H7 (cell line): ENCODE measurements around the gene STARD8. TPM values are rescaled to one million over a fixed set of nuclear protein-coding genes. Genes with fewer than 3 reads are reported as not detected.
A peak's percentile ranks its signal among the peaks of the same experiment; 100 is the strongest.

Experiments used
- DNase-seq: peaks from one replicate; pipeline ENCODE4 v3.0.0; 2012
- H3K27me3 ChIP-seq: 2 replicates; pipeline ENCODE4 v1.6.0; 2011; ENCODE audit warnings: mild to moderate bottlenecking, low read length; ENCODE audit not compliant: control insufficient read depth, insufficient read depth
- H3K36me3 ChIP-seq: replicated peaks from 2 replicates; pipeline ENCODE4 v1.5.1; 2011; ENCODE audit warnings: low read length; ENCODE audit not compliant: control insufficient read depth, insufficient read depth
- H3K4me3 ChIP-seq: 2 replicates; pipeline ENCODE4 v1.5.1; 2011; ENCODE audit warnings: low read depth, mild to moderate bottlenecking, control low read depth, low read length, moderate library complexity; ENCODE audit not compliant: insufficient read depth
- total RNA-seq: library from RNA; depleted of rRNA; stranded (reverse); fragments of >200 nt; shearing (Covaris generic); gene quantifications from 2 replicates; pipeline ENCODE4 v1.2.3, GENCODE V29; 2014

Gene STARD8
- total RNA-seq, 1 experiment from 2014 or later = 9.5 TPM

- no peak overlapping the region for H3K4me3 ChIP-seq
- DNase-seq = peak; percentile 59
- no peaks in the 10 kb centered on the region for H3K27me3 ChIP-seq
- H3K36me3 ChIP-seq = no peaks in the 10 kb centered on the region
Measured at GRCh38 chrX:68708503-68709290, 61.2 kb downstream of the STARD8 start.

DNA sequence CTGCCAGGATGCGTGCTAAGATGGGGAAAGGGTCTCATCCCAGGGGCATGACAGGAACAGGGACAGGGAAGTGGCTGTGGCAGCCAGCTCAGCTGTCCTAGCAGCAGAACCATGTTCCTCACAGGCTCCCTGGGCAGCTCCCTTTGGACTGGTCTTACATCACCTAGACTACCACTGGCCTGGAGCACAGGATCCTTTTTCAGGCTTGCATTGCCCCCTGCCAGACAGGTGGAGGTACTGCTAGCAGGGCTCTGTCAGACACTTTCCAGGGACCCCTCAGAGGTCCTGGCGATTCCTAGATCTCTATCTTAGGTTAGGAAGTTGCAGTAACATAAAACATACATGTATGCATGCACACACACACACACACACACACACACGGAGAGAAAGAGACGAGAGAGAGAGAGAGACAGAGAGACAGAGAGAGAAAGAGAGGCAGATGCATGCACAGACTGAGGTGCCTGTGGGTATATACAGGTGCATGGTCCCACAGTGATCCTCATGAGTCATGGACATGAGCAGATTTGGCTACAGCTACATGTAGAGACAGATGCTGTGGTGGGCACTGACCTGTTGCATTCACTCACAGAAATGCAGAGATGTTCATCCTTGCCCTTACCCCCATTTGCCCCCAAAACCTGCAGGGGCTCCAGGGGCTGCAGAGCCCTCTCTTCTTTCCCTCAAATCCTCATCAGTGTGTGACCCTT, 63.6 kb downstream of the STARD8 start:
- Histone ChIP-seq H3K36me3 (peaks cover 2% of the 10 kb centered on the region), H3K4me3 (no peak overlapping the region), H3K27me3 (no peaks in the 10 kb centered on the region)
- peak; percentile 88 for DNase-seq

GRCh38 chrX:68711845-68712244, 64.4 kb downstream of the STARD8 start:
- no peaks in the 10 kb centered on the region for H3K27me3 ChIP-seq
- no peak overlapping the region for H3K4me3 ChIP-seq
- H3K36me3 ChIP-seq = peaks cover 2% of the 10 kb centered on the region
- DNase-seq = no peak

DNA sequence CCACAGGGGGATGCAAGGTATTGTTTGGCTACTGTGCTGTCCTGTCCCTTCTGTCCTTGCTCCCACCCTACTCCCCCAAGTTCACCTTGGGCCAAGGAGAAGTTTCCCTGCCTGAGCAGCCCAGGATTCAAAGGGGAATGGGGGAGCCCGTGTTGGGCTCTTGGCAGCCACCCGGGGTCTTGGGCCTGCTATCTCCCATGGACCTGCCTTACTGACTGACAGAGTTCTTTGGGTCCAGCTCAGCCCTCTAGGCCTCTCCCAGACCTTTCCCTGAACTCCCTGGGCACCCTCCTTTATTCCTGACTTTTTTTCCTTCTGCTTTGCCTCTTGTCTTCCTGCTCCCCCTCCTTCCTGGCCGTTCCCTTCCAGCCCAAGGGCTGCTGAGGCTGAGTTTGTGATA, 67.4 kb downstream of the STARD8 start:
- Histone ChIP-seq H3K27me3 (no peaks in the 10 kb centered on the region), H3K36me3 (peaks cover 4% of the 10 kb centered on the region), H3K4me3 (no peak overlapping the region)
- no peak for DNase-seq

GRCh38 chrX:68717196-68717595, 69.7 kb downstream of the STARD8 start:
- H3K27me3 ChIP-seq = no peaks in the 10 kb centered on the region
- no peak overlapping the region for H3K4me3 ChIP-seq
- no peak for DNase-seq
- H3K36me3 ChIP-seq = peaks cover 4% of the 10 kb centered on the region

GRCh38 chrX:68717663-68718442, 70.4 kb downstream of the STARD8 start:
- Histone ChIP-seq H3K4me3 (no peak overlapping the region), H3K27me3 (no peaks in the 10 kb centered on the region), H3K36me3 (peaks cover 4% of the 10 kb centered on the region)
- no peak for DNase-seq

DNA sequence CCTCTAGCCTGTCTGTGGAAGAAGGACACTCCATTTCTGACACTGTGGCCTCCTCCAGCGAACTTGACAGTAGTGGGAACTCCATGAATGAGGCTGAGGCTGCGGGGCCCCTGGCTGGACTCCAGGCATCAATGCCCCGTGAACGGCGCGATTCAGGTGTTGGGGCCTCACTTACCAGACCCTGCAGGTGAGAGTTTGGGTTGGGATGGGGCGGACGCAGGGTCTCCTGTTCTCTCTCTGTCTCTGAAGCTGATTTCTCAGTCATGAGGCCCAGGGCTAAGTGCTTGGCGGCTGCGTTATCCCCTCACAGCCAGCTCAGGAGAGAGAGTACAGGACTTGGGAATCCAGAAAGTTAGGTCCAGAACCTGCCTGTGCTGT, 71.0 kb downstream of the STARD8 start:
- H3K4me3 ChIP-seq = no peak overlapping the region
- no peak for DNase-seq

GRCh38 chrX:68719181-68719903, 71.9 kb downstream of the STARD8 start:
- no peak for DNase-seq
- Histone ChIP-seq H3K4me3 (no peak overlapping the region), H3K27me3 (no peaks in the 10 kb centered on the region), H3K36me3 (peaks cover 4% of the 10 kb centered on the region)

More for the DNA sequence above, 71.0 kb downstream of the STARD8 start:
- H3K36me3 ChIP-seq = peaks cover 4% of the 10 kb centered on the region
- H3K27me3 ChIP-seq = no peaks in the 10 kb centered on the region

GRCh38 chrX:68719904-68720614, 72.6 kb downstream of the STARD8 start:
- DNase-seq = peak; percentile 70
- Histone ChIP-seq H3K36me3 (peaks cover 4% of the 10 kb centered on the region), H3K4me3 (no peak overlapping the region), H3K27me3 (no peaks in the 10 kb centered on the region)

DNA sequence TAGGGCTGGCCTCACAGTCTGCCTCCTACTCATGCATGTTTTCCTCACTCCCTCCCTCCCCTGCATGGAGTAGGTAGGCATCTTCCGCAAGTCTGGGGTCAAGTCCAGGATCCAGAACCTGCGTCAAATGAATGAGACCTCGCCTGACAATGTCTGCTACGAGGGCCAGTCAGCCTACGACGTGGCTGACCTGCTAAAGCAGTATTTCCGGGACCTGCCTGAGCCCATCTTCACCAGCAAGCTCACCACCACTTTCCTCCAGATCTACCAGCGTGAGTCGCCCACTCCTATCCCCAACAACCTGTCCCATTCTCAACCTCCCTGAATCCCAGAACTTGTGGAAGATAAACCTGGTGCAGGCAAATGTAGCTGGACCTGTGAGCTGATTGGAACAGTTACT, 73.4 kb downstream of the STARD8 start:
- H3K36me3 ChIP-seq = peaks cover 2% of the 10 kb centered on the region
- no peaks in the 10 kb centered on the region for H3K27me3 ChIP-seq
- no peak overlapping the region for H3K4me3 ChIP-seq
- DNase-seq = no peak

- Histone ChIP-seq H3K27me3 (no peaks in the 10 kb centered on the region), H3K36me3 (peaks cover 2% of the 10 kb centered on the region), H3K4me3 (no peak overlapping the region)
- DNase-seq = no peak
Measured at GRCh38 chrX:68721546-68721945, 74.1 kb downstream of the STARD8 start.

DNA sequence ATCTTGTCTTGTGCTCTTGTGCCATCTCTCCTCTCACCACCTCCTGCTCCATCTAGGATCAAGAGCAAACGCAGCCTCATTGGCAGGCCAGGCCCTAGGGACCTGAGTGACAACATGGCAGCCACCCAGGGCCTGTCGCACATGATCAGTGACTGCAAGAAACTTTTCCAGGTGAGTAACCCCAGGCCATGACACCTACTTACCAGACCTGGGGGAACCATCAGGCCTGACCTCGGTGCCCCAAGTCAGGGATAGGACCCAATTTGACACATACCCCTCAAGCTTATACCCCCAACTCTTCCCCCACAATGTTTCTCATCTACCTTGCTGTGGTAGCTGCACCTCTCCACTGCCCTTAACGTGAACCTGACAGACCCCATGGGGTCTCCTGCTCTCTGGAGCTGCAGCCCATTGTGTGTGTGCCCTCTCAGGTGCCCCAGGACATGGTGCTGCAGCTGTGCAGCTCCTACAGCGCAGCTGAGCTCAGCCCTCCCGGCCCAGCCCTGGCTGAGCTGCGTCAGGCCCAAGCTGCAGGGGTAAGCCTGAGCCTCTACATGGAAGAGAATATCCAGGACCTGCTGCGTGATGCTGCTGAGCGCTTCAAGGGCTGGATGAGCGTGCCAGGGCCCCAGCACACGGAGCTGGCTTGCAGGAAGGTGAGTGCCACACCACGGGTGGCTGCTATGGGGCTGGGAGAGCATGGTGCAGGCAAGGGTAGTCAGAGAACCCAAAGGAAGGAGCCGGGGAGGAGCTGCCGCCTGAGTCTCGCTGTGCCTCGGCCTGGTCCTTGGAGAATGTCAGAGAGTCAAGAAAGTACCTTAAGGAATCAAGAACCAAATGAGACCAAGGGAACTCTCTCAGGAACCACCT, 74.8 kb downstream of the STARD8 start:
- Histone ChIP-seq H3K36me3 (no peaks in the 10 kb centered on the region; the same call in none of the 2 replicates), H3K4me3 (no peak overlapping the region), H3K27me3 (no peaks in the 10 kb centered on the region)
- DNase-seq = no peak
